T follicular helper cell (primary cell): ENCODE measurements around the gene OLIG2.

ENCODE experiments used
- DNase-seq: peaks from one replicate; pipeline ENCODE4 v3.0.0-alpha.2; 2020; ENCODE audit warnings: low read depth

Gene OLIG2

DNA sequence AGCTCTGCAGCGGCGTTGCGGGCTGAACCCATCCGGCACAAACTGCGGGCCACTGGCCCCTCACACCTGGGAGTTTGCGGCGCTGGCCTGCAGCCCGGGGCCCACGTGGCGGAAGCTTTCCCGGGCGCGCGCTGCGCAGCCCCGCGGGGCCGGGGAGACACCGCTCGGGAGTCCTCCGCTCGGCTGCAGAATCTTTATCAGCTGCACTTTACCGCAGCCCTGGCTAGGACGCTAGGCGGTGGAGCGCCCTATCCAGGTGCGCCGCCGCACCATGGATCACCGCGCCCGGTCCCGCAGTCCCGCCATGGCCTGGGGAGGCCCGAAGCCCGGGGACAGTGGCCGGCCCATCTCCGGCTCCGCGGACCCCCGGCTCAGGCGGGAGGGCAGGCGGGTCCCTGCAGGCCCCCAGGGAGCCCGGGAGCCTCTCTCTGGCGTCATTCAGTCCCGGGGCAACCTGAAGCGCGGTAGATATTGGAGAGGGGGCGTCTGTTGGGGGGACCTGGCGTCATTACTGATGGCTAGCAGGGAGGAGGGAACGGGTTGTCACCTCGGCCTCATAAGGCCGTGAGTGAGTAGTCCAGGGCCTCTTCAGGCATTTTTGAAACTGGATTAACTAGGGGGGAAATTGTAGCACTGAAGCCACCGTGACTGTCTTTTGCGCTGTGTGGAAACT, 5.7 kb upstream of the OLIG2 start:
- DNase-seq, result no peak

DNA sequence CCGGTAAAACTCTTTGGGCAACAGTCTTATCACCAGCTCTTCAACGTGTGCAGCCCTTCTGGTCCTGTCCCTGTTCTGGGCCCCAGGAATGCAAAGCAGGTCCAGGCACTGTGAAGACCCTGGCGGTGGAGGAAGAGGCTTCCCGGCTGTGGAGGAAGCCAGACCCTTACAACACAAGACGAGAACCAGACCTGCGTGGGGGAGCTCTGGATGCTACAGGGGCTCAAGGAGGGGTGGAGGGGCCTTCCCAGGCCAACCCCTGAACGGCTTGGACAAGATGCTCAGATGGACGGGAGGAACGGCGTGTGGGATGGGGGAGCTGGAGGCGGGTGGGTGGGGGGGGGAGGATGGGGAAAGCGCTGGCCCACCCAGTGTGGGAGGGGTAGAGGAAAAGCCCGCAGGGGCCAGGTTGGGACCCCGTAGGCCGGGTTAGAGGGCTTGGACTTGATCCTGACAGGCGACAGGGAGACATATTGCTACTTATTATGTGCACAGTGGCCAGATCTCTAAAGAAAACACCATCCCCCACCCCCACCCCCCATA, 5.1 kb upstream of the OLIG2 start:
- DNase-seq, result no peak

DNA sequence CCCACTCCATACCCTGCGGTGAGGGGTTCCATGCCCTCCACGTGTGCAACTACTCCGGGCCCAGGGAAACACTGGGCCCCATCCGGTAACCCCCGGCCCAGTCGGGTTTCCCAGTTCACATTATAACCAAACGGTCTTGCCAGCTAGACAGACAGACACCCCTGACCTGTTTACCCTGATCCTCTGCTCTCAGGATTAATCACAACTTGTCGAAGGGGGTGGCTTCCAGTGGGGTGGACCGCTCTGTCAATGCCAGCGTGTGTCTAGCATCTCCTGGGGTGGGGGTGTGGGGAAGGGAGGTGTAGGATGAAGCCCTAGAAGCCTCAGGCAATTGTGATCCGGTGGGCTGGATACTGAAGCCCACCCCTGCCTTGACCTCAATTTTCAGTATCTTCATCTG, 4.6 kb upstream of the OLIG2 start:
- no peak for DNase-seq

DNA sequence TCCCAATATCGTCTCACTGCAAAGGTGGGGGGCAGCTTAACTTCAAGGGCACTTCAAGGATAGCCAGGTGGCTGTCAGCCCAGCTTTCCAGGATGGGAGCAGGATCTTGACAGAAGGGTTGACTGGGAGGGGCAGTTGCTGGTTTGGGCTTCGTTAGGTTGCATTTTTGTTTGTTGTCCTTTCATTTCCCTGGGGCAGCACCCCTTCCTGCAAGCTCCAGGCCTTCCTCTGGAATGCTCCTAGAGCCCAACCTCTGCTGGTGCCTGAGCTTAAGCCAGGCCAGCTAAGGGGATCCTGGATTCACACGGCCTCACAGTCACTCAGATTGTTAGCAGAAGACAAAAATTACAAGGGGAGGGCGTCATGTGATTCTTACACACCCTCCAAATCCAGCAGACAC, 4.1 kb upstream of the OLIG2 start:
- DNase-seq, result no peak

DNA sequence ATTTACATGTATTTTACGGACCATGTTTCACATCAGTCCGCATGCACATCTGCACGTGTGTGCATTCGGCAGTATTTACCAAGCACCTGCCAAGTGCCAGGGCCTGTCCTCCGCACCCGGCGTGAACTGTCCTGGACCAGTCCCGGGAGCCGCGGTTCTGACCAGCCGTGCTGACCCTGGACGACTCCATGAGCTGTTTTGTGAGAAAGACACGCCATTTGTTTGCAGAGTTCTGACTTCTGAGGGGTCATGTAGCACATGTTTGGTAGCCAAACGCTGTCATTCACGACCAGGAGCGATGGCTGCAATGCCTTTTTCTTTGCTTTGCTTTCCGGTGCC, 3.3 kb upstream of the OLIG2 start:
- no peak for DNase-seq

DNA sequence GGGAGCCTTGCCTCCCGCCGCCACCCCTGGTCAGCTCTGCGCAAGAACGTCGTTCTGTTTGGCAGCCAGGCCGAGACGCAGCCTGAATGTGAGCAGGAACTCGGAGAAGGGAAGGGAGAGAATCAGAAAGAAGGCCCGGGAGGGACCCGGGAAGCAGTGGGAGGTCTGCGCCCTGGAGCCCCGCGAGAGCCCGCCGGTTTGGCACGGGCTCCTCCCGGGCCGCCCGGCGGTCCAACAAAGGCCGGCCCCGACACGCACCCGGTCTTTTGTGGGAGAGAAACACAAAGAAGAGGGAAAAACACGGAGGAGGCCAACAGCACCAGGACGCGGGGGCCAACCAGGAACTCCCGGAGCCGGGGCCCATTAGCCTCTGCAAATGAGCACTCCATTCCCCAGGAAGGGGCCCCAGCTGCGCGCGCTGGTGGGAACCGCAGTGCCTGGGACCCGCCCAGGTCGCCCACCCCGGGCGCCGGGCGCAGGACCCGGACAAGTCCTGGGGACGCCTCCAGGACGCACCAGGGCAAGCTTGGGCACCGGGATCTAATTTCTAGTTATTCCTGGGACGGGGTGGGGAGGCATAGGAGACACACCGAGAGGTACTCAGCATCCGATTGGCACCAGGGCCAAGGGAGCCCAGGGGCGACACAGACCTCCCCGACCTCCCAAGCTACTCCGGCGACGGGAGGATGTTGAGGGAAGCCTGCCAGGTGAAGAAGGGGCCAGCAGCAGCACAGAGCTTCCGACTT, 2.7 kb upstream of the OLIG2 start:
- no peak for DNase-seq

DNA sequence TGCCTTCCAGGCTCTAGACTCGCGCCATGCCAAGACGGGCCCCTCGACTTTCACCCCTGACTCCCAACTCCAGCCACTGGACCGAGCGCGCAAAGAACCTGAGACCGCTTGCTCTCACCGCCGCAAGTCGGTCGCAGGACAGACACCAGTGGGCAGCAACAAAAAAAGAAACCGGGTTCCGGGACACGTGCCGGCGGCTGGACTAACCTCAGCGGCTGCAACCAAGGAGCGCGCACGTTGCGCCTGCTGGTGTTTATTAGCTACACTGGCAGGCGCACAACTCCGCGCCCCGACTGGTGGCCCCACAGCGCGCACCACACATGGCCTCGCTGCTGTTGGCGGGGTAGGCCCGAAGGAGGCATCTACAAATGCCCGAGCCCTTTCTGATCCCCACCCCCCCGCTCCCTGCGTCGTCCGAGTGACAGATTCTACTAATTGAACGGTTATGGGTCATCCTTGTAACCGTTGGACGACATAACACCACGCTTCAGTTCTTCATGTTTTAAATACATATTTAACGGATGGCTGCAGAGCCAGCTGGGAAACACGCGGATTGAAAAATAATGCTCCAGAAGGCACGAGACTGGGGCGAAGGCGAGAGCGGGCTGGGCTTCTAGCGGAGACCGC, 2.0 kb upstream of the OLIG2 start:
- DNase-seq, result no peak

DNA sequence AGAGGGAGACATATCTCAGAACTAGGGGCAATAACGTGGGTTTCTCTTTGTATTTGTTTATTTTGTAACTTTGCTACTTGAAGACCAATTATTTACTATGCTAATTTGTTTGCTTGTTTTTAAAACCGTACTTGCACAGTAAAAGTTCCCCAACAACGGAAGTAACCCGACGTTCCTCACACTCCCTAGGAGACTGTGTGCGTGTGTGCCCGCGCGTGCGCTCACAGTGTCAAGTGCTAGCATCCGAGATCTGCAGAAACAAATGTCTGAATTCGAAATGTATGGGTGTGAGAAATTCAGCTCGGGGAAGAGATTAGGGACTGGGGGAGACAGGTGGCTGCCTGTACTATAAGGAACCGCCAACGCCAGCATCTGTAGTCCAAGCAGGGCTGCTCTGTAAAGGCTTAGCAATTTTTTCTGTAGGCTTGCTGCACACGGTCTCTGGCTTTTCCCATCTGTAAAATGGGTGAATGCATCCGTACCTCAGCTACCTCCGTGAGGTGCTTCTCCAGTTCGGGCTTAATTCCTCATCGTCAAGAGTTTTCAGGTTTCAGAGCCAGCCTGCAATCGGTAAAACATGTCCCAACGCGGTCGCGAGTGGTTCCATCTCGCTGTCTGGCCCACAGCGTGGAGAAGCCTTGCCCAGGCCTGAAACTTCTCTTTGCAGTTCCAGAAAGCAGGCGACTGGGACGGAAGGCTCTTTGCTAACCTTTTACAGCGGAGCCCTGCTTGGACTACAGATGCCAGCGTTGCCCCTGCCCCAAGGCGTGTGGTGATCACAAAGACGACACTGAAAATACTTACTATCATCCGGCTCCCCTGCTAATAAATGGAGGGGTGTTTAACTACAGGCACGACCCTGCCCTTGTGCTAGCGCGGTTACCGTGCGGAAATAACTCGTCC, 1.3 kb upstream of the OLIG2 start:
- DNase-seq, result no peak

DNA sequence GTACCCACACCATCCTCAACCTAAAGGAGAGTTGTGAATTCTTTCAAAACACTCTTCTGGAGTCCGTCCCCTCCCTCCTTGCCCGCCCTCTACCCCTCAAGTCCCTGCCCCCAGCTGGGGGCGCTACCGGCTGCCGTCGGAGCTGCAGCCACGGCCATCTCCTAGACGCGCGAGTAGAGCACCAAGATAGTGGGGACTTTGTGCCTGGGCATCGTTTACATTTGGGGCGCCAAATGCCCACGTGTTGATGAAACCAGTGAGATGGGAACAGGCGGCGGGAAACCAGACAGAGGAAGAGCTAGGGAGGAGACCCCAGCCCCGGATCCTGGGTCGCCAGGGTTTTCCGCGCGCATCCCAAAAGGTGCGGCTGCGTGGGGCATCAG, 638 bp upstream of the OLIG2 start:
- no peak for DNase-seq

DNA sequence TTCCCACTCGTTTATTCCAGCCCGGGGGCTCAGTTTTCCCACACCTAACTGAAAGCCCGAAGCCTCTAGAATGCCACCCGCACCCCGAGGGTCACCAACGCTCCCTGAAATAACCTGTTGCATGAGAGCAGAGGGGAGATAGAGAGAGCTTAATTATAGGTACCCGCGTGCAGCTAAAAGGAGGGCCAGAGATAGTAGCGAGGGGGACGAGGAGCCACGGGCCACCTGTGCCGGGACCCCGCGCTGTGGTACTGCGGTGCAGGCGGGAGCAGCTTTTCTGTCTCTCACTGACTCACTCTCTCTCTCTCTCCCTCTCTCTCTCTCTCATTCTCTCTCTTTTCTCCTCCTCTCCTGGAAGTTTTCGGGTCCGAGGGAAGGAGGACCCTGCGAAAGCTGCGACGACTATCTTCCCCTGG, 716 bp downstream of the OLIG2 start:
- DNase-seq, result no peak

DNA sequence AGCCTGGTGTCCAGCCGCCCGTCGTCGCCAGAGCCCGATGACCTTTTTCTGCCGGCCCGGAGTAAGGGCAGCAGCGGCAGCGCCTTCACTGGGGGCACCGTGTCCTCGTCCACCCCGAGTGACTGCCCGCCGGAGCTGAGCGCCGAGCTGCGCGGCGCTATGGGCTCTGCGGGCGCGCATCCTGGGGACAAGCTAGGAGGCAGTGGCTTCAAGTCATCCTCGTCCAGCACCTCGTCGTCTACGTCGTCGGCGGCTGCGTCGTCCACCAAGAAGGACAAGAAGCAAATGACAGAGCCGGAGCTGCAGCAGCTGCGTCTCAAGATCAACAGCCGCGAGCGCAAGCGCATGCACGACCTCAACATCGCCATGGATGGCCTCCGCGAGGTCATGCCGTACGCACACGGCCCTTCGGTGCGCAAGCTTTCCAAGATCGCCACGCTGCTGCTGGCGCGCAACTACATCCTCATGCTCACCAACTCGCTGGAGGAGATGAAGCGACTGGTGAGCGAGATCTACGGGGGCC, 1.2 kb downstream of the OLIG2 start:
- DNase-seq, result no peak

DNA sequence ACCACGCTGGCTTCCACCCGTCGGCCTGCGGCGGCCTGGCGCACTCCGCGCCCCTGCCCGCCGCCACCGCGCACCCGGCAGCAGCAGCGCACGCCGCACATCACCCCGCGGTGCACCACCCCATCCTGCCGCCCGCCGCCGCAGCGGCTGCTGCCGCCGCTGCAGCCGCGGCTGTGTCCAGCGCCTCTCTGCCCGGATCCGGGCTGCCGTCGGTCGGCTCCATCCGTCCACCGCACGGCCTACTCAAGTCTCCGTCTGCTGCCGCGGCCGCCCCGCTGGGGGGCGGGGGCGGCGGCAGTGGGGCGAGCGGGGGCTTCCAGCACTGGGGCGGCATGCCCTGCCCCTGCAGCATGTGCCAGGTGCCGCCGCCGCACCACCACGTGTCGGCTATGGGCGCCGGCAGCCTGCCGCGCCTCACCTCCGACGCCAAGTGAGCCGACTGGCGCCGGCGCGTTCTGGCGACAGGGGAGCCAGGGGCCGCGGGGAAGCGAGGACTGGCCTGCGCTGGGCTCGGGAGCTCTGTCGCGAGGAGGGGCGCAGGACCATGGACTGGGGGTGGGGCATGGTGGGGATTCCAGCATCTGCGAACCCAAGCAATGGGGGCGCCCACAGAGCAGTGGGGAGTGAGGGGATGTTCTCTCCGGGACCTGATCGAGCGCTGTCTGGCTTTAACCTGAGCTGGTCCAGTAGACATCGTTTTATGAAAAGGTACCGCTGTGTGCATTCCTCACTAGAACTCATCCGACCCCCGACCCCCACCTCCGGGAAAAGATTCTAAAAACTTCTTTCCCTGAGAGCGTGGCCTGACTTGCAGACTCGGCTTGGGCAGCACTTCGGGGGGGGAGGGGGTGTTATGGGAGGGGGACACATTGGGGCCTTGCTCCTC, 1.9 kb downstream of the OLIG2 start:
- no peak for DNase-seq

DNA sequence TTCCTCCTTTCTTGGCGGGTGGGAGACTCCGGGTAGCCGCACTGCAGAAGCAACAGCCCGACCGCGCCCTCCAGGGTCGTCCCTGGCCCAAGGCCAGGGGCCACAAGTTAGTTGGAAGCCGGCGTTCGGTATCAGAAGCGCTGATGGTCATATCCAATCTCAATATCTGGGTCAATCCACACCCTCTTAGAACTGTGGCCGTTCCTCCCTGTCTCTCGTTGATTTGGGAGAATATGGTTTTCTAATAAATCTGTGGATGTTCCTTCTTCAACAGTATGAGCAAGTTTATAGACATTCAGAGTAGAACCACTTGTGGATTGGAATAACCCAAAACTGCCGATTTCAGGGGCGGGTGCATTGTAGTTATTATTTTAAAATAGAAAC, 2.5 kb downstream of the OLIG2 start:
- no peak for DNase-seq

DNA sequence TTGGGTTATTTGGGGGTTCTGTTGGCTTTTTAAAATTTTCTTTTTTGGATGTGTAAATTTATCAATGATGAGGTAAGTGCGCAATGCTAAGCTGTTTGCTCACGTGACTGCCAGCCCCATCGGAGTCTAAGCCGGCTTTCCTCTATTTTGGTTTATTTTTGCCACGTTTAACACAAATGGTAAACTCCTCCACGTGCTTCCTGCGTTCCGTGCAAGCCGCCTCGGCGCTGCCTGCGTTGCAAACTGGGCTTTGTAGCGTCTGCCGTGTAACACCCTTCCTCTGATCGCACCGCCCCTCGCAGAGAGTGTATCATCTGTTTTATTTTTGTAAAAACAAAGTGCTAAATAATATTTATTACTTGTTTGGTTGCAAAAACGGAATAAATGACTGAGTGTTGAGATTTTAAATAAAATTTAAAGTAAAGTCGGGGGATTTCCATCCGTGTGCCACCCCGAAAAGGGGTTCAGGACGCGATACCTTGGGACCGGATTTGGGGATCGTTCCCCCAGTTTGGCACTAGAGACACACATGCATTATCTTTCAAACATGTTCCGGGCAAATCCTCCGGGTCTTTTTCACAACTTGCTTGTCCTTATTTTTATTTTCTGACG, 3.1 kb downstream of the OLIG2 start:
- no peak for DNase-seq

DNA sequence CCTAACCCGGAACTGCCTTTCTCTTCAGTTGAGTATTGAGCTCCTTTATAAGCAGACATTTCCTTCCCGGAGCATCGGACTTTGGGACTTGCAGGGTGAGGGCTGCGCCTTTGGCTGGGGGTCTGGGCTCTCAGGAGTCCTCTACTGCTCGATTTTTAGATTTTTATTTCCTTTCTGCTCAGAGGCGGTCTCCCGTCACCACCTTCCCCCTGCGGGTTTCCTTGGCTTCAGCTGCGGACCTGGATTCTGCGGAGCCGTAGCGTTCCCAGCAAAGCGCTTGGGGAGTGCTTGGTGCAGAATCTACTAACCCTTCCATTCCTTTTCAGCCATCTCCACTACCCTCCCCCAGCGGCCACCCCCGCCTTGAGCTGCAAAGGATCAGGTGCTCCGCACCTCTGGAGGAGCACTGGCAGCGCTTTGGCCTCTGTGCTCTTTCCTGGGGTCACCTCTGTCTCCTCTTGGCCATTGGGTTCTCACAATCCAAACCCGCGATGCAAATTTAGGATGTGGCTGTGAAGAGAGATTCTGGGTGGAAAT, 3.7 kb downstream of the OLIG2 start:
- DNase-seq, result no peak

DNA sequence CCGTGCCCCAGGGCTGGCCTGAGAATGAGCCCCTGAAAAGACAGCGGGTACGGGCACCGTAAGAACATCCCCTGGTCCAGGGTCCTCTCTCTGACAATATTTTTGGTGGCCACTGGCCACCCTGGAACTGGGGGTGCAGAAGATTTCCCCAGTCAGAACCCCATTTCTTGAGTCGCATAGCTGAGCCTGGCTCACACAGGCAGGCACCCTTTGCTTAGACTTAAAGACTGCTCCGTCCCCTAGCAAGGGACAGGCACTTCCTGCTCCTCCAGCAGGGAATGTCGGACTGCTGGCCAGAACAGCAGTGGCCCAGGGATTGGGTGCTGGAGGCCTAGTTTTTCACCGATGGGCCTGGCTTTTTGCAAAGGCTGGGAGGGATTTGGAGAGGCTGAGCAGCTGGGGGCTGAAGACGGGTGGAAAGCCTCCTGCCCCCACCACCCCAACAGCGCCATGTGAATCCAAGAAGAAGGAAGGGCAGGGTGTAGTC, 4.3 kb downstream of the OLIG2 start:
- DNase-seq, result no peak

DNA sequence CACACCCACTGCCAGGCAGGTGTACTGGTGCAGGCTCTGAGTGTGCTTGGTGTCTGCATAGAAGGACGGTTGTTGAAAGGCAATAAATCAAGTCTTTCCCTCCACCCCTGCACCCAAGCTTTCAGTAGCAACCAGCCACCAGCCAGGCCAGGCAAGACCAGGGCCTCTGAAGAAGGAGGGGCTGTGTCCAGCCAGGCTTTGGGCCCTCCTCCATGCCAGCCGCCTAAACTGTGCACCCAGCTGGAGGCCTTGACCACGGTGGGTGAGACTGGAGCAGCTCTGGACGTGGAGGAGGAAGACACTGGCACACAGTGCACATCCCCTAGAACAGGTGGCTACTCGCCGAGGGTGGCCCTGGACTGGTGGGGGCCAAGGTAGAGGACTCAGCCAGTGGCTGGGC, 4.9 kb downstream of the OLIG2 start:
- no peak for DNase-seq

DNA sequence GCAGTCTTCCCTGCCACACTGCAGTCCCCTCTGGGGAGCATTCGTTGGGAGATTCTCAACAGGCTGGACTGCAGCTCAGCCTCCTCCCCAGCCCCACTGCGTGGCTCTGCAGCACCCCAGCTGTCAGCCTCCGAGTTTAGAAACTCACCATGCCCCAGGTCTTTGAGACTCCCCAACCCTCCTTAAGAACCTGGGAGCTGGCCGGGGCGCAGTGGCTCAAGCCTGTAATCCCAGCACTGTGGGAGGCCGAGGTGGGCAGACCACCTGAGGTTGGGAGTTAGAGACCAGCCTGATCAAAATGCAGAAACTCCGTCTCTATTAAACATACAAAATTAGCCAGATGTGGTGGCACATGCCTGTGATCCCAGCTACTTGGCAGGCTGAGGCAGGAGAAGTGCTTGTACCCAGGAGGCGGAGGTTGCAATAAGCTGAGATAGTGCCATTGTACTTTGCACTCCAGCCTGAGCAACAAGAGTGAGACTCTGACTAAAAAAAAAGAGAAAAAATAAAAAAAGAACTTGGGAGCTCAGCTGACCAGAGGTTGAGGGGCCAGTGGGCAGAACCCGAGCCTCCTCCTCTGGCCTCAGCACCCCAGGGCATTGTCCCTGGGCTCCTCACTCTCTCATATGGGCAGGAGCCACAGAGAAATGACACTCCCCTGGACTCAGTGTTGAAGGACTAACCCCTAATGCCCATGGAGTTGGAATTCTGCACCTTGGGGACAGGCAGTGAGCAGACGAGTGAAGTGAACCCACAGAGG, 5.6 kb downstream of the OLIG2 start:
- no peak for DNase-seq

DNA sequence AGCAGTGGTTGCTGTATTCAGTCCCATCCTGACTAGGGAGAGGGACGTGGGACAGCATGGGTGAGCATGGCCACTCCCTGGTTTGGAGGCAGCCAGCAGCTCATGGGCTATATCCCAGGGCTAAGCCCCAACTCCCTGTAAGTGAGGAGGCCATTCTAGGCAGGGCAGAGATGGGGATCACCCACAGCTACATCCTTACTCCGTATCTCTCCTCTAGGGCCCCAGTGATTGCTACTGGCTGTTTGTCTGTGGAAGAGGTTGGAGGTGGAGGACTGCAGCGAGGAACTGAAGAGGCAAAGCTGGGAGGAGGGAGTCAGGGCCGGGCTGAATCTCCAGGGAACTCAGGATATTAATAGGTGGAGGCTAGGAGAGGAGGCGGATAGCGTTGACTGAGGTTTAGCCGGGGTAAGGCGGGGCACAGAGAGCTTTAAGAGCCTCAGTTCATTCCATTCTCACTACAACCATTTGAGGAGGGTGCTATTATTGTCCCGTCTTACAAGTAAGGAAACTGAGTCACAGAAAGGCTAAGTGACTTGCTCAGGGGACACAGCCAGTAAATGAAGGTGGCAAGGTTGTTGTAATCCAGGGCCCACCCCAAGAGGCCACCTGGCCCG, 6.8 kb downstream of the OLIG2 start:
- DNase-seq, result no peak
